Measurements from ENCODE around the gene CORO2B. TPM values are rescaled to one million over a fixed set of nuclear protein-coding genes. Genes with fewer than 3 reads are reported as not detected.

The CORO2B gene, protein sequence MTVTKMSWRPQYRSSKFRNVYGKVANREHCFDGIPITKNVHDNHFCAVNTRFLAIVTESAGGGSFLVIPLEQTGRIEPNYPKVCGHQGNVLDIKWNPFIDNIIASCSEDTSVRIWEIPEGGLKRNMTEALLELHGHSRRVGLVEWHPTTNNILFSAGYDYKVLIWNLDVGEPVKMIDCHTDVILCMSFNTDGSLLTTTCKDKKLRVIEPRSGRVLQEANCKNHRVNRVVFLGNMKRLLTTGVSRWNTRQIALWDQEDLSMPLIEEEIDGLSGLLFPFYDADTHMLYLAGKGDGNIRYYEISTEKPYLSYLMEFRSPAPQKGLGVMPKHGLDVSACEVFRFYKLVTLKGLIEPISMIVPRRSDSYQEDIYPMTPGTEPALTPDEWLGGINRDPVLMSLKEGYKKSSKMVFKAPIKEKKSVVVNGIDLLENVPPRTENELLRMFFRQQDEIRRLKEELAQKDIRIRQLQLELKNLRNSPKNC
- 4.7 and 8.5 TPM in 2 replicates for total RNA-seq

DNA sequence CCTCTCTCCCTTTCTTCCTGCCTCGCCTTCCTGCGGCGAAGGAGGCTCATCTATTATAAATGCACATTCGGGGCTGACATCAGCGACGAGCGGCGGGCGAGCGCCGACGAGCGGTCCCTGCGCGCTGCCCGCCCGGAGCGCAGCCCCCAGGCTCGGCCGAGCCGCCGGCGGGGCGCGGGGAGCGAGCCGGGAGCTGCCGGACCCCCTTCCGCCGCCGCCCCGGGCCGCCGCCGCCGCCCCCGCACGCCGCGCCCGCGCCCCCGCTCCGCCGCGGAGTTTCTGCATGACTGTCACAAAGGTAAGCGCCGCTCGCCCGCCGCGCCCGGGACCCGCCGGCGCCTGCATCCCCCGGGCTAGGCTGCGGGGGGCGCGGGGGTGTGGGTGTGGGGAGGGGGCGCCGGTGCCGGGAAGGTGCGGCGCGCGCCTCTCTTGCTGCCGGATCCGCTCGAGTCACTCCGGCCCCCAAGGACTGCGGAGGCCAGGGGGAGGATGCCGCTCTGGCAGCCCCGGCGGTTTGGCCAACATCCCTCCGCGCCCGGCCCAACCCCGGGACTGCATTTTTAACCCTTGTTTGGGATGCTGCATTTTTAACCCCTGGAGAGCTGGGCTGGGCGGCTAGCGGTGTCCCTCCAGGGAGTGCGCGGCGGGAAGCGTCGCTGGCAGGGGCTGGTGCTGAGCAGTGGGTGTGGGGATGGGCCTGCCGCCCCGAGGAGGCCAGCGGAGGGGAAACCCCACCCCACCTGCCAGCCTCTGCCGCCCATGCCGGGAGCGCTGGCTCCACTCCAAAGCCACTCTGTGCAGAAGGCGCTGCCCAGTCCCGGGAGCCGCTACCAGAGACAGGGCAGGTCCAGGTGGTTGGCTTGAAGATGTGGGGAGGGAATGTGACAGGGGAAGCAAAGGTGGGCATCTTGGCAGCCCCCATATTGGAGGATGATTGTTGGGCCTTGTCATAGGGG lies at the start of gene CORO2B:
TSS of gene CORO2B (plus strand) at position 14 of the 956 bp plus-strand sequence. CDS start at position 284, 270 bp downstream.

Other genes starting within 250 kb of the CORO2B start
- gene ITGA11, start 146.8 kb upstream of the CORO2B start, total RNA-seq: 7.8 and 83.4 TPM in 2 replicates
- gene ANP32A, start 241.9 kb downstream of the CORO2B start, total RNA-seq: 44.7 and 75.4 TPM in 2 replicates